Measurements from ENCODE around the gene CNTN5.

The CNTN5 gene

DNA sequence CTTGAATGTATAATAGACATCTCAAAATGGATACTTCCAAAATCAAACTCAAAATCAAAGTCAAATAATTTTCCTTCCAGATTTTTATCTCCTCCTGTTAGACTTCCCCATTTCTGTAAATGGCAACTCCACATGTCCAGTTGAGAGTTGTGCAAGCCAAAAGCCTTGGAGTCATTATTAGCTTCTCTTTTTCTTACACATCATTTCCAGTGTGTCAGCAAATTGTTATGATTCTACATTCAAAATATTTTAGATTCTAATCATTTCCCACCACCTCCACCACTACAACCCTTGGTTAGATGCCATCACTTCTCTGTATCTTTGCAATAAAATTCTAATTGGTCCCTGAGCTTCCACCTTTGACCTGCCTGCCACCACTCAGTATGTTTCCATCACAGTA, 155.7 kb downstream of the CNTN5 start:
- TF ChIP-seq, protein P1, sequence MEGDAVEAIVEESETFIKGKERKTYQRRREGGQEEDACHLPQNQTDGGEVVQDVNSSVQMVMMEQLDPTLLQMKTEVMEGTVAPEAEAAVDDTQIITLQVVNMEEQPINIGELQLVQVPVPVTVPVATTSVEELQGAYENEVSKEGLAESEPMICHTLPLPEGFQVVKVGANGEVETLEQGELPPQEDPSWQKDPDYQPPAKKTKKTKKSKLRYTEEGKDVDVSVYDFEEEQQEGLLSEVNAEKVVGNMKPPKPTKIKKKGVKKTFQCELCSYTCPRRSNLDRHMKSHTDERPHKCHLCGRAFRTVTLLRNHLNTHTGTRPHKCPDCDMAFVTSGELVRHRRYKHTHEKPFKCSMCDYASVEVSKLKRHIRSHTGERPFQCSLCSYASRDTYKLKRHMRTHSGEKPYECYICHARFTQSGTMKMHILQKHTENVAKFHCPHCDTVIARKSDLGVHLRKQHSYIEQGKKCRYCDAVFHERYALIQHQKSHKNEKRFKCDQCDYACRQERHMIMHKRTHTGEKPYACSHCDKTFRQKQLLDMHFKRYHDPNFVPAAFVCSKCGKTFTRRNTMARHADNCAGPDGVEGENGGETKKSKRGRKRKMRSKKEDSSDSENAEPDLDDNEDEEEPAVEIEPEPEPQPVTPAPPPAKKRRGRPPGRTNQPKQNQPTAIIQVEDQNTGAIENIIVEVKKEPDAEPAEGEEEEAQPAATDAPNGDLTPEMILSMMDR (IDR thresholded peaks at IDR 0.05; ENCODE audit: low read depth, low read length), result no peak
- no peak for DNase-seq
- no peaks in the 10 kb centered on the region for H3K4me1 ChIP-seq
- no peaks in the 10 kb centered on the region for H3K27me3 ChIP-seq
- H3K4me3 ChIP-seq (ENCODE audit: low read depth, low read length), result no peak overlapping the region
- H3K36me3 ChIP-seq, result no peaks in the 10 kb centered on the region
- H3K9me3 ChIP-seq, result no peaks in the 10 kb centered on the region

DNA sequence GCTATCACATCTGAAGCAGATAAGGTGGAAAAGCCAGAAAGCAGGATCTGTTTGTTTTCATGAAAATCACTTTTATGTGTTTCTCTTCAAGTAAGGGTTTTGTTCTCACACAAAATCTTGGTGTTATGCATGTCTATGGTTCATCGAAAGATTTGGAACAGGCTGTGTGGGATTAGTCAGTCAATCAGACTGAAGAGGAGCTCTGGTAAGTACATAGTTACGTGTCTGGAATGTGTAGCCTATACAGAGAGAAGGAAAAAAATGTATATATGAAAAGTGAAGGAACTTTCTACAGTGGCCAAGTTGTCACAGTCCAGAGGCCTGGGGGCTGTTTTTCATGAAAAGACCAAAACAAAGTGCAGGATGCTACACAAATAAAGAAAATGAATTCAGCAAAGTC, 156.7 kb downstream of the CNTN5 start:
- TF ChIP-seq, protein P1 (IDR thresholded peaks at IDR 0.05; ENCODE audit: low read depth, low read length), result no peak
- Histone ChIP-seq H3K36me3 (no peaks in the 10 kb centered on the region), H3K27me3 (no peaks in the 10 kb centered on the region), H3K4me3 (ENCODE audit: low read depth, low read length) (no peak overlapping the region), H3K4me1 (no peaks in the 10 kb centered on the region), H3K9me3 (no peaks in the 10 kb centered on the region)
- no peak for DNase-seq

GRCh38 chr11:99184146-99184545, 163.4 kb downstream of the CNTN5 start:
- Histone ChIP-seq H3K4me3 (ENCODE audit: low read depth, low read length) (no peak overlapping the region), H3K4me1 (no peaks in the 10 kb centered on the region), H3K27me3 (no peaks in the 10 kb centered on the region), H3K9me3 (no peaks in the 10 kb centered on the region), H3K36me3 (no peaks in the 10 kb centered on the region)
- TF ChIP-seq, protein P1 (IDR thresholded peaks at IDR 0.05; ENCODE audit: low read depth, low read length), result no peak
- DNase-seq, result no peak

- H3K4me1 ChIP-seq, result no peaks in the 10 kb centered on the region
These were observed 167.5 kb downstream of the CNTN5 start for GRCh38 chr11:99188221-99188620.

GRCh38 chr11:99192716-99193115, 172.0 kb downstream of the CNTN5 start:
- Histone ChIP-seq H3K4me1 (no peaks in the 10 kb centered on the region), H3K27me3 (no peaks in the 10 kb centered on the region), H3K9me3 (no peaks in the 10 kb centered on the region), H3K4me3 (ENCODE audit: low read depth, low read length) (no peak overlapping the region), H3K36me3 (no peaks in the 10 kb centered on the region)
- TF ChIP-seq, protein P1 (IDR thresholded peaks at IDR 0.05; ENCODE audit: low read depth, low read length), result no peak
- no peak for DNase-seq

More at GRCh38 chr11:99188221-99188620, 167.5 kb downstream of the CNTN5 start:
- no peak for DNase-seq
- H3K27me3 ChIP-seq, result no peaks in the 10 kb centered on the region
- H3K4me3 ChIP-seq (ENCODE audit: low read depth, low read length), result no peak overlapping the region
- no peaks in the 10 kb centered on the region for H3K36me3 ChIP-seq
- TF ChIP-seq, protein P1 (IDR thresholded peaks at IDR 0.05; ENCODE audit: low read depth, low read length), result no peak
- H3K9me3 ChIP-seq, result no peaks in the 10 kb centered on the region

GRCh38 chr11:99197477-99197876, 176.7 kb downstream of the CNTN5 start:
- Histone ChIP-seq H3K9me3 (no peaks in the 10 kb centered on the region), H3K4me1 (no peaks in the 10 kb centered on the region), H3K27me3 (no peaks in the 10 kb centered on the region), H3K4me3 (ENCODE audit: low read depth, low read length) (no peak overlapping the region), H3K36me3 (no peaks in the 10 kb centered on the region)
- TF ChIP-seq, protein P1 (IDR thresholded peaks at IDR 0.05; ENCODE audit: low read depth, low read length), result no peak
- no peak for DNase-seq

Measured in BE2C (cell line).